T-helper 2 cell treated with Interferon-gamma antibody and Interleukin-4, amounts not matched to agents 100 ng/mL and 5 ng/mL, for 36 hours (primary cell): ENCODE results near the gene RUFY3. TPM values are rescaled to one million over a fixed set of nuclear protein-coding genes. Genes with fewer than 3 reads are reported as not detected.
"Not testable (repeated sequence)": the region's sequence is repeated elsewhere in the genome, so short reads cannot be mapped to it uniquely, and the experiment has no call there.

ENCODE experiments used
- intact Hi-C: fragments of 100-400 bp; cut with micrococcal nuclease; formaldehyde crosslinking; loops from one replicate; pipeline ENCODE4 v1.15.1; 2023
- total RNA-seq: library from RNA; stranded (reverse); gene quantifications from 2 replicates; pipeline ENCODE4 v1.2.3, GENCODE V29; 2022

The RUFY3 gene
- total RNA-seq, 1 donor from 2014 or later, result 16.2 TPM

- intact Hi-C loops, result loop anchor here (1.0 kb wide), 5 partner anchors 63 to 154 kb away; partner anchors contain the start of genes DCK, MOB1B and UTP3
Measured at GRCh38 chr4:70838666-70839588, 117.2 kb downstream of the RUFY3 start.

- intact Hi-C loops, result loop anchor here (1.0 kb wide), 5 partner anchors 63 to 154 kb away; partner anchors contain the start of genes DCK, MOB1B and UTP3
Measured at GRCh38 chr4:70839589-70840093, 117.9 kb downstream of the RUFY3 start, which contains the start of gene GRSF1. TSS of gene GRSF1 (minus strand) at chr4:70839890. CDS start at chr4:70839827, 63 bp downstream.

GRCh38 chr4:70840137-70840536 lies 118.4 kb downstream of the RUFY3 start:
- intact Hi-C loops, result not testable (repeated sequence)

DNA sequence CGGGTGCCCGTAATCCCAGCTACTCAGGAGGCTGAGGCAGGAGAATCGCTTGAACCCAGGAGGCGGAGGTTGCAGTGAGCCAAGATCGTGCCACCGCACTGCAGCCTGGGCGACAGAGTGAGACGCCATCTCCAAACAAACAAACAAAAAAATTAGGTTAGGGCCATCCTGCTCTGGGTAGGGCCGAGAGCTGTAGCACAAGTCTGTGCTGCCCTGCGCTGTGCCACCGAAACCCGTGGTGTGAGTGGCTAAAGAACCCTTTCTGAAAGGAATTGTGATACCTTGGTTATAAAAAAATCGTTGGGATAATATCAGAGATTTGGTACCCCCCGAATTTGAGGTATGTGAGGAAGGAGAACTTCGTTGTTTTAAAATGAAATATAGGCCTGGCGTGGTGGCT lies 118.9 kb downstream of the RUFY3 start:
- intact Hi-C loops, result not testable (repeated sequence)

- intact Hi-C loops, result no loop called here
Measured at GRCh38 chr4:70841211-70841610, 119.4 kb downstream of the RUFY3 start.

GRCh38 chr4:70841951-70842350 lies 120.2 kb downstream of the RUFY3 start:
- intact Hi-C loops, result no loop called here

DNA sequence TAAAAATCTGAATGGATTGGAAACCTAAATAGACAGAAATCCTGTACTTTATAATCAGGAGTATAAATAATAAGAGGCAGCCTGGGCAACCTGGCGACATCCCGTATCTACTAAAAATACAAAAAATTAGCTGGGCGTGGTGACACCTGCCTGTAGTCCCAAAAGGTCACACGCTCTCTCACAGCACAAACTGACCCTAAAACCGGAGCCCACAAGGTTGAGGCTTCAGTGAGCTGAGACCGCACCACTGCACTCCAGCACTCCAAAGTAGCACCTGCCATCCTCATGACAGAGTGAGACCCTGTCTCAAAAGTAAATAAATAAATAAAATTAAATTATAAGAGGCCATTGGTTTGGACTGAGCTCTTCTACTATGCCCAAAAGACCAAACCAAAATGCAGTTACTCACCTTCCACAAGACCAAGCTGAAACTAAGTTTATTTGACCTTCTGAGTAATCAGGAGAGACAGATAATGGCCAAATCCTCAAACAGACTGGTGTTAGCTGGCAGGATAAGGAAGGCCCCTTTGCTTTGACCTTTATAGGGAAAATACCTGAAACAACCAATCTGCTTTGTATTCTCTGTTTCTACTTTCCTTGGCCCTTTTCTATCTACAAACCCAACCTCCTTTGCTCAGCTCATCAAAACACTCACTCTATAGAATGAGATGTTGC lies 121.1 kb downstream of the RUFY3 start:
- intact Hi-C loops, result no loop called here

- intact Hi-C loops, result no loop called here
Measured at GRCh38 chr4:70844180-70844579, 122.4 kb downstream of the RUFY3 start.

DNA sequence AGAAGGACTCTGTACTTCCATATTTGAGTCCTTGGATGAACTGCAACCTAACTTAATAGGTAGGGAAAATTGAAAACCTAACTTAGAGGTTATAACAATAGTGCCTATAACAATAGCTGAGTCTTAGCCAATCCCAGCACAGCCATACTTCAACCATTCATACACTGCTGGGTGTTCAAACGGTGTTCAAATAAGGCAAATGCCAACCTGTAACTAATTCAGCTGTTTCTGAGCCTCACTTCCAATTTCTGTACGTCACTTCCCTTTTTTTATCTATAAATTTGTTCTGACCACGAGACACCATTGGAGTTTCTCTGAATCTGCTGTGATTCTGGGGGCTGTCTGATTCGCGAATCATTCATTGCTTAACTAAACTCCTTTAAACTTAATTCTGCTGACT lies 127.5 kb downstream of the RUFY3 start:
- intact Hi-C loops, result no loop called here

DNA sequence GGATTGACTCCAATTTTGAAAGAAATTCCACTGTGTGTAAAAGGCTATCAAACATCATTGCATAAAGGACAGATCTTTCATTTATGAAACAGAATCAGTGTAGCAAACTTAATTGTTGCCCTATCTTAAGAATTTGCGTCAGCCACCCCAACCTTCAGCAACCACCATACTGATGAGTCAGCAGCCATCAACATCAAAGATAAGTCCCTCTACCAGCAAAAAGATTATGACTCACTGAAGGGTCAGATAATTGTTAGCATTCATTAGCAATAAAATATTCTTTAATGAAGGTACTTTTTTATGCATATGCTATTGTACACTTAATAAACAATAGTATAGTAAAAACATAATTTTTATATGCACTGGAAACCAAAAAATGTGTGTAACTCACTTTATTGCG lies 133.7 kb downstream of the RUFY3 start:
- intact Hi-C loops, result no loop called here

Other genes with a start within 250 kb of the RUFY3 start
- not detected in 2 replicates for gene MUC7, start 249.8 kb upstream of the RUFY3 start, total RNA-seq
- gene AMTN, start 203.4 kb upstream of the RUFY3 start, total RNA-seq, result not detected in 2 replicates
- gene AMBN, start 129.7 kb upstream of the RUFY3 start, total RNA-seq, result not detected in 2 replicates
- gene ENAM, start 93.2 kb upstream of the RUFY3 start, total RNA-seq, result not detected in 2 replicates
- not detected in 2 replicates for gene JCHAIN, start 55.5 kb upstream of the RUFY3 start, total RNA-seq
- gene UTP3, start 33.4 kb upstream of the RUFY3 start, total RNA-seq, result 28.8 and 30.0 TPM in 2 replicates
- gene GRSF1, start 117.9 kb downstream of the RUFY3 start, total RNA-seq, result 71.0 and 71.7 TPM in 2 replicates
- gene MOB1B, start 180.4 kb downstream of the RUFY3 start, total RNA-seq, result 15.8 and 16.1 TPM in 2 replicates